Inflammatory macrophage (primary cell): Measurements from ENCODE around the gene UBR4.
A peak's percentile ranks its signal among the peaks of the same experiment; 100 is the strongest.
"Not testable (repeated sequence)": the region's sequence is repeated elsewhere in the genome, so short reads cannot be mapped to it uniquely, and the experiment has no call there.

Experiments used
- DNase-seq, 2 donors: peaks; one replicate each; pipeline ENCODE4 v3.0.0-alpha.2; 2020 to 2022

The UBR4 gene

GRCh38 chr1:19220080-19220846 is 10.2 kb upstream of the UBR4 start:
- DNase-seq = no peak

- DNase-seq = no peak
These were observed 9.4 kb upstream of the UBR4 start for GRCh38 chr1:19219451-19219850.

GRCh38 chr1:19216585-19216984 is 6.5 kb upstream of the UBR4 start:
- DNase-seq = not testable (repeated sequence)

GRCh38 chr1:19213580-19213979 is 3.5 kb upstream of the UBR4 start:
- DNase-seq = no peak

- no peak for DNase-seq
These were observed 2.1 kb upstream of the UBR4 start for GRCh38 chr1:19212167-19212566.

GRCh38 chr1:19210772-19211549 is 895 bp upstream of the UBR4 start:
- DNase-seq = peak; percentile 29 to 44

GRCh38 chr1:19209439-19209989 is 552 bp downstream of the UBR4 start:
- DNase-seq = peak; percentile 42 to 52

- no peak for DNase-seq
These were observed 1.2 kb downstream of the UBR4 start for GRCh38 chr1:19208710-19209438.

- no peak for DNase-seq
These were observed 3.1 kb downstream of the UBR4 start for GRCh38 chr1:19206947-19207346.

- no peak for DNase-seq
These were observed 4.2 kb downstream of the UBR4 start for GRCh38 chr1:19205845-19206244.

- no peak for DNase-seq
These were observed 4.7 kb downstream of the UBR4 start for GRCh38 chr1:19205403-19205802.

- peak; percentile 19 to 24 for DNase-seq
These were observed 5.4 kb downstream of the UBR4 start for GRCh38 chr1:19204446-19205266.

GRCh38 chr1:19203440-19203839 is 6.6 kb downstream of the UBR4 start:
- no peak for DNase-seq

- no peak for DNase-seq
These were observed 7.7 kb downstream of the UBR4 start for GRCh38 chr1:19202396-19202795.

GRCh38 chr1:19199969-19200604 is 10.0 kb downstream of the UBR4 start:
- DNase-seq = no peak

- no peak for DNase-seq
These were observed 10.6 kb downstream of the UBR4 start for GRCh38 chr1:19199329-19199968.

- DNase-seq = no peak
These were observed 11.2 kb downstream of the UBR4 start for GRCh38 chr1:19198820-19199219.

GRCh38 chr1:19197845-19198244 is 12.2 kb downstream of the UBR4 start:
- DNase-seq = no peak

- DNase-seq = no peak
These were observed 13.7 kb downstream of the UBR4 start for GRCh38 chr1:19196331-19196730.

- DNase-seq = no peak
These were observed 17.1 kb downstream of the UBR4 start for GRCh38 chr1:19193004-19193403.

- DNase-seq = no peak
These were observed 18.3 kb downstream of the UBR4 start for GRCh38 chr1:19191811-19192210.
